ENCODE measurements around the gene CBX8.

GRCh38 chr17:79811011-79811867 is 14.4 kb upstream of the CBX8 start:
- TF ChIP-seq CTCF (IDR thresholded peaks at IDR 0.05) (no peak), MAX (CRISPR knock-in tag; IDR thresholded peaks at IDR 0.05) (no peak; the same call in 1 of the 2 replicates), ZNF671 (CRISPR knock-in tag; IDR thresholded peaks at IDR 0.05) (no peak), SP1 (CRISPR knock-in tag; conservative IDR thresholded peaks at IDR 0.05) (no peak), ZNF121 (CRISPR knock-in tag; IDR thresholded peaks at IDR 0.05) (no peak), IRF1 (CRISPR knock-in tag; IDR thresholded peaks at IDR 0.05) (no peak), ELF4 (CRISPR knock-in tag; IDR thresholded peaks at IDR 0.05; ENCODE audit: low read depth) (no peak), CREB1 (CRISPR knock-in tag; IDR thresholded peaks at IDR 0.05) (no peak), ATF1 (CRISPR knock-in tag; IDR thresholded peaks at IDR 0.05) (no peak), USF1 (CRISPR knock-in tag; IDR thresholded peaks at IDR 0.05) (no peak), ZNF512 (CRISPR knock-in tag; IDR thresholded peaks at IDR 0.05; ENCODE audit: borderline replicate concordance) (no peak)

All from WTC11 (cell line).